Fibroblast of skin of back (primary cell): ENCODE measurements around the gene VAV1.
"Not testable (repeated sequence)": the region's sequence is repeated elsewhere in the genome, so short reads cannot be mapped to it uniquely, and the experiment has no call there.

Experiments used
- DNase-seq: peaks from one replicate; pipeline ENCODE4 v3.0.0-alpha.2; 2013

The VAV1 gene

GRCh38 chr19:6737284-6737872, 35.1 kb upstream of the VAV1 start, which contains the start of gene GPR108:
TSS of gene GPR108 (minus strand) at chr19:6737580. CDS start at chr19:6737576, 4 bp downstream.
- peak; percentile 100 for DNase-seq

- DNase-seq = peak; percentile 84
Measured at GRCh38 chr19:6737873-6738786, 34.4 kb upstream of the VAV1 start.

- peak; percentile 18 for DNase-seq
Measured at GRCh38 chr19:6738787-6739389, 33.6 kb upstream of the VAV1 start.

GRCh38 chr19:6739390-6739882, 33.1 kb upstream of the VAV1 start, which contains the start of gene TRIP10:
TSS of gene TRIP10 (plus strand) at chr19:6739680. CDS start at chr19:6739762, 82 bp downstream.
- peak; percentile 78 for DNase-seq

- peak; percentile 18 for DNase-seq
Measured at GRCh38 chr19:6739883-6740588, 32.5 kb upstream of the VAV1 start.

- peak; percentile 32 for DNase-seq
Measured at GRCh38 chr19:6740589-6741343, 31.7 kb upstream of the VAV1 start.

- no peak for DNase-seq
Measured at GRCh38 chr19:6743066-6743465, 29.4 kb upstream of the VAV1 start.

GRCh38 chr19:6743714-6744380, 28.7 kb upstream of the VAV1 start:
- no peak for DNase-seq

- peak; percentile 92 for DNase-seq
Measured at GRCh38 chr19:6744381-6745301, 27.9 kb upstream of the VAV1 start.

GRCh38 chr19:6745965-6746364, 26.5 kb upstream of the VAV1 start:
- DNase-seq = no peak

- DNase-seq = not testable (repeated sequence)
Measured at GRCh38 chr19:6748543-6748942, 24.0 kb upstream of the VAV1 start.

- no peak for DNase-seq
Measured at GRCh38 chr19:6750062-6750461, 22.4 kb upstream of the VAV1 start.

GRCh38 chr19:6751189-6751588, 21.3 kb upstream of the VAV1 start:
- no peak for DNase-seq

- DNase-seq = no peak
Measured at GRCh38 chr19:6752256-6753177, 20.0 kb upstream of the VAV1 start.

- DNase-seq = peak; percentile 55
Measured at GRCh38 chr19:6753178-6754031, 19.1 kb upstream of the VAV1 start.

- no peak for DNase-seq
Measured at GRCh38 chr19:6754136-6754535, 18.4 kb upstream of the VAV1 start.

- DNase-seq = no peak
Measured at GRCh38 chr19:6754653-6755463, 17.6 kb upstream of the VAV1 start.
